ENCODE data around the gene MNAT1. TPM values are rescaled to one million over a fixed set of nuclear protein-coding genes. Genes with fewer than 3 reads are reported as not detected.
"Not testable (repeated sequence)": the region's sequence is repeated elsewhere in the genome, so short reads cannot be mapped to it uniquely, and the experiment has no call there.

The MNAT1 gene
- total RNA-seq, 1 experiment from 2014 or later = 14.0 TPM

GRCh38 chr14:60878536-60878935 lies 144.0 kb downstream of the MNAT1 start:
- no peak for DNase-seq (ENCODE audit: low spot score)

GRCh38 chr14:60882219-60882618 lies 147.7 kb downstream of the MNAT1 start:
- no peak for DNase-seq (ENCODE audit: low spot score)

- DNase-seq (ENCODE audit: low spot score) = no peak
Measured at GRCh38 chr14:60884134-60884533, 149.6 kb downstream of the MNAT1 start.

GRCh38 chr14:60890636-60891035 lies 156.1 kb downstream of the MNAT1 start:
- DNase-seq (ENCODE audit: low spot score) = not testable (repeated sequence)

GRCh38 chr14:60893911-60894310 lies 159.3 kb downstream of the MNAT1 start:
- no peak for DNase-seq (ENCODE audit: low spot score)

- no peak for DNase-seq (ENCODE audit: low spot score)
Measured at GRCh38 chr14:60904381-60904780, 169.8 kb downstream of the MNAT1 start.

- no peak for DNase-seq (ENCODE audit: low spot score)
Measured at GRCh38 chr14:60905923-60906322, 171.4 kb downstream of the MNAT1 start.

- DNase-seq (ENCODE audit: low spot score) = no peak
Measured at GRCh38 chr14:60915781-60916180, 181.2 kb downstream of the MNAT1 start.

- no peak for DNase-seq (ENCODE audit: low spot score)
Measured at GRCh38 chr14:60922050-60922449, 187.5 kb downstream of the MNAT1 start.

GRCh38 chr14:60925286-60925685 lies 190.7 kb downstream of the MNAT1 start:
- DNase-seq (ENCODE audit: low spot score) = no peak

- DNase-seq (ENCODE audit: low spot score) = no peak
Measured at GRCh38 chr14:60926002-60926401, 191.4 kb downstream of the MNAT1 start.

- no peak for DNase-seq (ENCODE audit: low spot score)
Measured at GRCh38 chr14:60931218-60931617, 196.7 kb downstream of the MNAT1 start.

- peak; percentile 44 for DNase-seq (ENCODE audit: low spot score)
Measured at GRCh38 chr14:60933920-60934655, 199.5 kb downstream of the MNAT1 start.

- DNase-seq (ENCODE audit: low spot score) = no peak
Measured at GRCh38 chr14:60935319-60935718, 200.8 kb downstream of the MNAT1 start.

GRCh38 chr14:60943637-60944032 lies 209.1 kb downstream of the MNAT1 start:
- DNase-seq (ENCODE audit: low spot score) = no peak

GRCh38 chr14:60944204-60944603 lies 209.6 kb downstream of the MNAT1 start:
- DNase-seq (ENCODE audit: low spot score) = no peak

- no peak for DNase-seq (ENCODE audit: low spot score)
Measured at GRCh38 chr14:60945984-60946383, 211.4 kb downstream of the MNAT1 start.

- no peak for DNase-seq (ENCODE audit: low spot score)
Measured at GRCh38 chr14:60946773-60947172, 212.2 kb downstream of the MNAT1 start.

- no peak for DNase-seq (ENCODE audit: low spot score)
Measured at GRCh38 chr14:60951776-60952435, 217.3 kb downstream of the MNAT1 start.

- no peak for DNase-seq (ENCODE audit: low spot score)
Measured at GRCh38 chr14:60956202-60956601, 221.6 kb downstream of the MNAT1 start.

GRCh38 chr14:60956632-60957031 lies 222.1 kb downstream of the MNAT1 start:
- DNase-seq (ENCODE audit: low spot score) = no peak

GRCh38 chr14:60958146-60958545 lies 223.6 kb downstream of the MNAT1 start:
- no peak for DNase-seq (ENCODE audit: low spot score)

GRCh38 chr14:60963761-60964160 lies 229.2 kb downstream of the MNAT1 start:
- no peak for DNase-seq (ENCODE audit: low spot score)

Measured in HT-29 (cell line).